ES-I3 (cell line): ENCODE measurements around the gene LRP1B.
"Not testable (repeated sequence)": the region's sequence is repeated elsewhere in the genome, so short reads cannot be mapped to it uniquely, and the experiment has no call there.

ENCODE experiments used
- H3K36me3 ChIP-seq: 2 replicates; pipeline ENCODE4 v1.6.1; 2013; ENCODE audit warnings: mild to moderate bottlenecking, low read length, control low read depth, moderate library complexity; ENCODE audit not compliant: insufficient read depth
- H3K4me1 ChIP-seq: 2 replicates; pipeline ENCODE4 v1.6.1; 2013; ENCODE audit warnings: mild to moderate bottlenecking, control low read depth, low read length; ENCODE audit not compliant: insufficient read depth
- H3K9ac ChIP-seq: 2 replicates; pipeline ENCODE4 v1.6.1; 2013; ENCODE audit warnings: low read depth, mild to moderate bottlenecking, low read length, moderate library complexity
- H3K9me3 ChIP-seq: 2 replicates; pipeline ENCODE4 v1.6.1; 2013; ENCODE audit warnings: mild to moderate bottlenecking, low read length, moderate library complexity; ENCODE audit not compliant: control insufficient read depth, insufficient read depth

Gene LRP1B

DNA sequence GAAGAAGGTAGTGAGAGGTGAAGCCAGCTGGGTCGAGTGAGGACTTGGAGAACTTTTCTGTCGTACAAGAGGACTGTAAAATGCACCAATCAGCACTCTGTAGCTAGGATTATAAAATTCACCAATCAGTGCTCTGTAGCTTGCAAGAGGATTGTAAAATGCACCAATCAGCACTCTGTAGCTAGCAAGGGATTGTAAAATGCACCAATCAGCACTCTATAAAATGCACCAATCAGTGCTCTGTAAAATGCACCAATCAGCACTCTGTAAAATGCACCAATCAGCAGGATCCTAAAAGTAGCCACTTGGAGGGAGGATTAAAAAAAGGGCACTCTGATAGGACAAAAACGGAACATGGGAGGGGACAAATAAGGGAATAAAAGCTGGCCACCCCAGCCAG is 315.5 kb downstream of the LRP1B start:
- not testable (repeated sequence) for H3K36me3 ChIP-seq, H3K9ac ChIP-seq, H3K4me1 ChIP-seq, H3K9me3 ChIP-seq

DNA sequence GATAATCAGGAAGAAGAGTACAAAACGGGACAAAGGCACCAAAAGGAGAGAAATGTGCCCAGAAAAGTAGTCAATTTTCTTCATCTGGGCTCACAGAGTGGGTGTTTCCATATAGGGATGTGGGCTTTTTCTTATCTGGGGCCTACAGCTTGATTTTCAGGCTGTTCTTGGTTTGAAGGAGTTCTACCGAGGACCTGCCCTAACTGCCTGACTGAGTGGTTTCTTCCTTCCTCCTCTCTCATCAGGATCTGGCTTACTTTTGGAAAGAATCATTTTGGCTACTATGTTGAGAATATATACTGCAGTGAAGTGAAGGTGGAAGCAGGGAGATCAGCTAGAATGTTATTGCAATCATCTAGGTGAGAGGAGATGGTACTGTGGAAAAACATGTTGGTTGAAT is 316.7 kb downstream of the LRP1B start:
- Histone ChIP-seq H3K9me3 (peaks cover 8% of the 10 kb centered on the region), H3K4me1 (no peaks in the 10 kb centered on the region), H3K9ac (no peak overlapping the region), H3K36me3 (no peaks in the 10 kb centered on the region; the same call in 1 of the 2 replicates)

DNA sequence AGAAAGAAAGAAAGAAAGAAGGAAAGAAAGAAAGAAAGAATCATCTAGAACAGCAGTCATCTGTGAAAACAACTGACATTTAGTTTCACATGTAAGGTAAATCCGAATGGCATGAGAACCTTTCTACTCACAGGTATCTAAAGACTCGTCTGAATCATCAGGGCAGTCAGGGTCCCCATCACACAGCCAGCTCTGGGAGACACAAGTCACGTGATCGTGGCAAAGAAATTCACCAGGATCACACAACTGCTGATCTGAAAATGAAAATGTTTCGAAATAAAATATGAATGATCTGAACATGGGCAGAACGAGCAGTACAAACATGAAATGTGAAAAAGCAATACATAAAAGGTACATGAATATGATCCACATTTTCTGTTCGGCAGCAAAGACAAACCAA is 320.7 kb downstream of the LRP1B start:
- peaks cover 8% of the 10 kb centered on the region for H3K9me3 ChIP-seq
- no peak overlapping the region for H3K9ac ChIP-seq
- no peaks in the 10 kb centered on the region; the same call in 1 of the 2 replicates for H3K36me3 ChIP-seq
- no peaks in the 10 kb centered on the region for H3K4me1 ChIP-seq

DNA sequence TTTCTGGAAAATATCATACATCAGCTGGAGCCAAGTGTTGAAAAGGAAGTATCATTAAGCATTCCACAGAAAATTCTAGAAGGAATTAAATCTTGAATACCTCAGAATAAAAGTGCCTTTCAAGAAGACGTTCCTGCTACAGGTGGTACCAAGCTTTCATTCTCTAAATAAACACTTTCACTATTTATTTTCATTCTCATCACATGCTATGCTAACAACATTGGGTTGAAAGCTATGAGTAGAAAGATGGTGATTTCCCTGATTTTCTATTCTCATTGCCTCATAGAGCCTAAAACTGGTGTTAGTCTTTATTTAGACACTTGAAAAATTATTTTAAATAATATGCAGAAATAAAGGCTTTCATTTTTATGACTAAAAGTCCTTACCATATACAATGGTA is 324.7 kb downstream of the LRP1B start:
- Histone ChIP-seq H3K9me3 (no peaks in the 10 kb centered on the region), H3K36me3 (no peaks in the 10 kb centered on the region), H3K9ac (no peak overlapping the region), H3K4me1 (no peaks in the 10 kb centered on the region)

DNA sequence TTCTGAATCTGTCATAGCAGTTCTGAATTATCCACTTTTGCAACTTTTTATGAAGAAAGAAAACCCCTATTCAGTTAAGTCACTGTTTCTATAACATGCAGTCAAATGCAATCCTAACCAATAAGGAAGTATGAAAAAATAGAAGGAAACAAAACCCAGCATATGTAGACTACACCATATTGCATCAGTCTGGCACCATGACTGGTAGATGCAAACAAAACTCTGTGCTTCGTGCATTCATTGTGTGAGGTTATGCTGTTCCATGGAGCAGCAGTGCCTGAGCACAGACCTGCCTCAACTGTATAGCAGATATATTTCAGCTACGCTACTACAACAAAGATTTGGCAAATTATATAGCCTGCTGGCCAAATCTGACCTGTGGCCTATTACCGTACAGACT is 325.5 kb downstream of the LRP1B start:
- Histone ChIP-seq H3K9ac (no peak overlapping the region), H3K4me1 (no peaks in the 10 kb centered on the region), H3K9me3 (no peaks in the 10 kb centered on the region)

DNA sequence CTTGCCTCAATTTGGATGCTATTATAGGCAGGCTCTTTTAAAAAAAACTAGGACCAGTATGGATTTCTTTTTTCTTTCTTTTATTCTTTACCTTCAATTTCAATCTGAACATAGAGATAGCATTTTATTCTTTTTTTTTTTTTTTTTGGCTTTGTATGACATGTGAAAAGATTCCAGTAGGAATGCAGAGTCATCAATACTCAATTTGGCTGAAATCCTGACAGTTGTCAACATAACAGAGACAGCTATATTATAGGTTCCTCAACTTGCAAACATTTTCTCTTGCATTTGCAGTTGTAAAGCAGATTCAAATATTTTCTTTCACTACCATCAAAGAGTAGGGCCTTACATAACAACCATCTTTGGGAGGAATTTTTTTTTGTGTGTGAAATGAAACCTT is 334.4 kb downstream of the LRP1B start:
- Histone ChIP-seq H3K36me3 (no peaks in the 10 kb centered on the region), H3K9ac (no peak overlapping the region), H3K9me3 (no peaks in the 10 kb centered on the region)

More for the DNA sequence above, 325.5 kb downstream of the LRP1B start:
- H3K36me3 ChIP-seq, result no peaks in the 10 kb centered on the region

DNA sequence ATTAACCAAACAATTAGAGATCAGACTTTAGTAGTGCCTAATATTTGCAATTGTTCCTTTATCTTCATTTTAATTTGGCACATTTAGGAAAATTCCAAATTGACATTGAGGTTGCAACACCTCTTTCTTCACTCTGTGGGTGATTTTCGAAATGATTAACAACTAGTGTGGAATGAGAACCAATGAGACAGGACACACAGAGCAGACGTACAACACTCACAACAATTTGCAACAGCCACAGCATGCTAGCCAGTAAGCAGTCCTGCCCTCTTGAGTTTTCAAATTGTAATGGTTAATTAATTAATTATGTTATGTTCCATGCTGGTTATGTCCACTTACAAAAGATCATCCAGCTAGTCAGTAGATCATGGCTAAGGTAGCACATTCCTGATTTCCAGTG is 339.3 kb downstream of the LRP1B start:
- Histone ChIP-seq H3K4me1 (no peaks in the 10 kb centered on the region), H3K36me3 (no peaks in the 10 kb centered on the region), H3K9me3 (no peaks in the 10 kb centered on the region), H3K9ac (no peak overlapping the region)

More for the DNA sequence above, 334.4 kb downstream of the LRP1B start:
- no peaks in the 10 kb centered on the region for H3K4me1 ChIP-seq

DNA sequence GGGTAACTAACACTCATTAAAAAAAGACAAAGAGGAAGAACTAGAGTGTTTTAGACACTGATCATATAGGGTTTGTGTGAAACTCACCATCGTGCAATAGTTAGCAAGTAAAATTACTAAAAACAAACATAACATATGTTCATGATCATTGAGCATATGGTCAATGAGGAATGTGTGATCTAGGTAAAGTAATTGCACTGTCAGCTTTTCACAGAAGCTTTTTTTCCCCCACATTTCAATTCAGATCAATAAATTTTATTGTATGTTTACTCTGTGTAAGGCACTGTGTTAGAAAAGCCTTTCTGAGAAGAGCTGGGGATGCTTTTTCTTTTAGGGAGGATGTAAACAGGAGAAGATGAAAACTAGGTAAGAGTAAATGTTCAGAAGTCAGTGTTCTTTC is 348.2 kb downstream of the LRP1B start:
- no peaks in the 10 kb centered on the region for H3K9me3 ChIP-seq
- no peaks in the 10 kb centered on the region for H3K4me1 ChIP-seq
- H3K36me3 ChIP-seq, result no peaks in the 10 kb centered on the region
- no peak overlapping the region for H3K9ac ChIP-seq

DNA sequence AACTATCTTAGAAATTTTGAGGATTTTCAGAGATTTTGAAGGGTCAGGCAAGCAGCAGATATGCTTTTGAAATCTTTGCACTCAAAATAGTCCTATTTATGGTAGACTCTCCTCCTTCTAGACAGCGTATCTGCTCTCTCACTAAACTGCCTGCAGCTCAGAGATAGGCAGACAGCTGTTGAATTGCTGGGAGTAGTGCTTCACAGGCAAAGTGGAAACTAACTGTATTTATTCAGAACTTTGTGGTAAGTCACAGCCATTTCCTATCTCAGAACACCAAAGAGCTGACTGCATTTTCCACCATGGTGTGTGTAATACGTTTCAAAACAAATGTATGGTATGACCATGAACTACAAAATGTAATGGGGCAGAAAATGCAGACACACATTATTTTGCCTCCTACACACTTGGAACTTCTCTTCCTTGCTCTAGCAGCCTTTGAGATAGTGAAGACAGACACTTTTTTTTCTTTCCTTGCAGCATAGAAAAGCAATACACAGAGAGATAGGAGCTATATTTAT is 352.4 kb downstream of the LRP1B start:
- H3K36me3 ChIP-seq, result no peaks in the 10 kb centered on the region
- H3K9ac ChIP-seq, result no peak overlapping the region
- H3K9me3 ChIP-seq, result no peaks in the 10 kb centered on the region
- 0 out of 2 replicates have a peak, but pooled peaks cover 2% of the 10 kb centered on the region for H3K4me1 ChIP-seq

DNA sequence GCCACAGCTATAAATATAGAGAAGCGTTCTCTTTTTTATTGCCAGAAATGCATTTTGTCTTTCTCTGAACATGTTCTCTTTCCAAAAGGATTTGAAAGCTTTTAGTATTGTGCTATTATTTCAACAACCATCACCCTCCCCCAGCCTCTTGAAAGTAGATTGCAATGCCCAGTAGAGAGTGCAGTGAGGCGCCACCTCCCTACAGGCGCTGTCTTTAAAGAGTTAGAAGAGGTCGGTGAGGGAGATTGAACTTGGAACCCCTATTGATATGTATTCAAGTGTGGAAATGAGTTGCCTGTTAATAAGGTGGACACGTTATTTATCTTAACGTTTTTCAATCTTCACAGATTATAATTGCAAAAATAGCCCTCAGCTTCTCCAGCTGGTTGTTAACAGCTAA is 360.3 kb downstream of the LRP1B start:
- Histone ChIP-seq H3K4me1 (peaks cover 21% of the 10 kb centered on the region), H3K36me3 (no peaks in the 10 kb centered on the region), H3K9ac (no peak overlapping the region), H3K9me3 (no peaks in the 10 kb centered on the region)

DNA sequence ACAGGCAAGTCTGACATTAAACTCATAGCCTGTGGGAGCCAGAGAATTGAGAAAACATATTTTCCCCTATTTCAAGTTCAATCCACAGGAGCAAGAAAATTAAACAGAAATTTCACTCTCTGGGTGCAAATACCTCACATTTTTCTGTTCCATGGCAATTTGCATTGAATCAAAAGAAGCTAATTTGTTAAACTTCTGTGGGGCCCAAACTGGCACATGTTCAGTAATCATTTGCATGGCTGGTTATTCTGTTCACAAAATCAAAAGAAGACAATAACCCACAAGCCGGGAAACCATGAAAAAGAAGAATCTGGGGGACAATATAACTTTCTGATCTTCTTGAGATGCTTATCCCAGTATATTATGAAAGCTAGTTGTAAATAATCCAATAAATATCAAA is 363.1 kb downstream of the LRP1B start:
- Histone ChIP-seq H3K36me3 (no peaks in the 10 kb centered on the region), H3K9ac (no peak overlapping the region), H3K4me1 (peaks cover 17% of the 10 kb centered on the region), H3K9me3 (no peaks in the 10 kb centered on the region)

DNA sequence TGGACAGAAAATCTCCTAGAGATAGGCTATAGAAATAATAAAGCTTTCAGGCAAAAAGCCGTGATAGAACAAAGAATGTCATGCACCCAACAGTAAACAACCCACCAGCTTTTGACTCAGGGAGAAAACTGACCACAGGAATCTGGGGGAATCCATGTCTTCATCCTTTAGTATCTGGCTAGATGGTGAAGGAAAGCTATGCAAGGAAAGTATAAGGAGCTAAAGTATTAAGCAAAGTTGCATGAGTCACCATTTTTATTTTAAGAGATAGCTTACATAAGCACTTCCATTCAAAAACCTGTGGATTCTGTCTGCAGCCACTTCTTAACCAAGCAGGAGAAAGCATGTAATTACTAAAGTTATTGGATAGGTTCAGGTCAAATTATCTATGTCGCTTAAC is 363.8 kb downstream of the LRP1B start:
- no peaks in the 10 kb centered on the region for H3K36me3 ChIP-seq
- H3K9ac ChIP-seq, result no peak overlapping the region
- peaks cover 14% of the 10 kb centered on the region; the same call in 1 of the 2 replicates for H3K4me1 ChIP-seq
- H3K9me3 ChIP-seq, result no peaks in the 10 kb centered on the region

DNA sequence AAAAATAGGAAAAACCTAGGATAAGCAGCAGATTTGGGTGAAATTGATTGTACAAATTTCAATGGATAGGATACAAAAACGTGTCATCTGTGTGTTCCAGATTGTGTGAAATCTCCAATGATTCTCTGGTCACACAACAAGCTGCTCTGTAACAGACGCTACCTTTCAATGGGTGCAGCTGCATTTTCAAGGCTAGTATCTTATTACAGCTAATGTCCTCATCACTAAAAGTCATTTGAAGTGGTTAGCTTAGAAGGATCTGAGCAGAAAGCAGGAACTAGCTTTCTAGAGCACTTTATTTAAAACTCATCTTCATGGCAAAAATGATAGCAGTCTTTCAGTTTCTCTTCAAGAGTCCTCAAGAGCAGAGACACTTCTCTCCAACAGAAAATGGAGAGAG is 364.6 kb downstream of the LRP1B start:
- H3K9ac ChIP-seq, result no peak overlapping the region
- H3K36me3 ChIP-seq, result no peaks in the 10 kb centered on the region
- H3K9me3 ChIP-seq, result no peaks in the 10 kb centered on the region
- peaks cover 14% of the 10 kb centered on the region; the same call in 1 of the 2 replicates for H3K4me1 ChIP-seq

DNA sequence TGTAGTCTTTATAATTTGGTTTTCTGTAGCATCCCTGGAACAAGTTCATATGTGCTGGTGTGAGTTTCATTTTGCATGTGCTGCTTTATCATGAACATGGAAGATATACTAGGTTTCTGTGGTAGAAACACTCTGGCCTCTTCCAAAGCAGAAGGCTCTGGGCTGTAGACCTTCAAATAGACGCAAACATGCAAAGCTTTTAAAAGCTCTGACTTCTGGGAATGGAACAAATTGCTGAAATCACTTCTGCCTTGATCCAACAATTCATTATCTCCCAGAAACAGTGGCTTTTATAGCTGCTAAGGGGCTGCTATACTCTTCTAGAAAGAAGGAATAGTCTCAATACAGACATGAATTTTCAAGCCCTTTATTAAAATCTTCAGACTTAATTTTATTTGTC is 382.2 kb downstream of the LRP1B start:
- Histone ChIP-seq H3K4me1 (no peaks in the 10 kb centered on the region), H3K9me3 (no peaks in the 10 kb centered on the region)

DNA sequence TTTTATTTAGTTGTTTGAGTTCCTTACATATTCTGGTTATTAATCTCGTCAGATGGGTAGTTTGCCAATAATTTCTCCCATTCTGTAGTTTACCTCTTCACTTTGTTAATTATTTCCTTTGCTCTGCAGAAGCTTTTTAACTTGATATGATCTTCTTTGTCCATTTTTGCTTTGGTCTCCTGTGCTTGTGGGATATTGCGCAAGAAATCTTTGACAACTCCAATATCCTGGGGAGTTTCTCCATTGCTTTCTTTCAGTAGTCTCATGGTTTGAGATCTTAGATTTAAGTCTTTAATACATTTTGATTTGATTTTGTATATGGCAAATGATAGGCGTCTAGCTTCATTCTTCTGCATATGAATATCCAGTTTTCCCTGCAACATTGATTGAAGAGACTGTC is 389.2 kb downstream of the LRP1B start:
- Histone ChIP-seq H3K36me3 (no peaks in the 10 kb centered on the region), H3K4me1 (no peaks in the 10 kb centered on the region), H3K9me3 (no peaks in the 10 kb centered on the region), H3K9ac (no peak overlapping the region)

More for the DNA sequence above, 382.2 kb downstream of the LRP1B start:
- Histone ChIP-seq H3K9ac (no peak overlapping the region), H3K36me3 (no peaks in the 10 kb centered on the region)
